Nucleus accumbens (tissue), 56 donors: Measurements from ENCODE around the gene MXRA7.
"Not testable (repeated sequence)": the region's sequence is repeated elsewhere in the genome, so short reads cannot be mapped to it uniquely, and the experiment has no call there.

Experiments used
- DNase-seq, 56 donors: peaks; one replicate each; lab custom pipeline; 2025; lab: John Stamatoyannopoulos, UW

The MXRA7 gene

GRCh38 chr17:76736349-76737081 is 25.8 kb upstream of the MXRA7 start:
- peak in 53 of 56 donors; percentile 17 to 81 (median 63) for DNase-seq

DNA sequence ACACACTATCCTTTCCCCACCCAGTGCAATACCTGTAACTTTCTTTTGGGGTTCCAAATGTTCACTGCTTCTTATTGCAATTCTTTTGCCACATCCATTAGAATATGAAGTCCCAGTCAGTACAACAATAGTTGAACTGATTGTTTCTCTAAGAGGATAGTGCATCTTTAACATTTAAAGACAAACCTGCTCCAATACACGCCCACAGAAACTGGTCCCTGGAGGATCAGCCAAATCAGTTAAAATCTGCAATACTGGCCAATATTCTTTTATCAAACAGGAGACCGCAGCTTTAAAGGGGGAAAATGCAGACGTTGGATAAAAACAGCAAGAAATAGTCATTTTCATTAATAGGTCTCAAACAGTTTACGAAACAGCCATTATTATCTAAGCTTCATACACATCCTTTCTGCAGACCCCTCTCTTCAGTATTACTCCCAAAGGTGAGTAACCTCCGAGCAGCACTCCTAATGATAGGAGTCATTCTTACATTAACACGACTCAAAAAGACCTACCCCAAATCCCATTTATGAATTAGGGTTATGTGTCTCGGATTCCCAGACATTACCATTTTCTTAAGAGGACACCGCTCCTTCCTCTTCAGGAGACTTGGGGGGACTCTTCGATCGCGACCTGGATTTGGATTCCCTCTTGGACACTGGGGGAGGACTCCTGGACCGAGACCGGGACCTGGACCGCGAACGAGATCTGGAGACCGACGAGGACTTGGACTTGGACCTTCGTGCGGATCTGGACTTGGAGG is 25.0 kb upstream of the MXRA7 start:
- DNase-seq: no peak

- no peak for DNase-seq
Measured at GRCh38 chr17:76735006-76735405, 24.2 kb upstream of the MXRA7 start.

GRCh38 chr17:76734080-76734840 is 23.5 kb upstream of the MXRA7 start:
- DNase-seq: no peak

DNA sequence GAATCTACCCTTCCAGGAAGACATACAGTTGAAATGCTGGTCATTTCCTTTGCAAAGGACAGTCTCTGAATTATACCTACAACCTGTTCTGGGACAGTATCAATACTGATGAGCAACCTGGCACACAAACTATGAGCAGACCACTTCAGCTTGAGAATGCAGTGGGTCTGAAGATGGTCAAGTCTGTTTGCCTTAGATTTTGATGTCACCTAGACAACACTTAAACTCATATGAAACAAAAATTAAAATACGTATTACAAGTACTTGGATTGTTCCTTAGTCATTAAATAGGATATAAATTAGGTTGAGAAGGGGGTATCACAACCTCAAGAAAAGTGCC is 22.8 kb upstream of the MXRA7 start:
- DNase-seq: no peak

- DNase-seq: no peak
Measured at GRCh38 chr17:76732734-76733617, 22.2 kb upstream of the MXRA7 start.

GRCh38 chr17:76731800-76732733 is 21.3 kb upstream of the MXRA7 start:
- not testable (repeated sequence) for DNase-seq

- DNase-seq: no peak
Measured at GRCh38 chr17:76727745-76728456, 17.1 kb upstream of the MXRA7 start.

GRCh38 chr17:76726776-76727718 is 16.3 kb upstream of the MXRA7 start, which contains the start of gene METTL23:
TSS of gene METTL23 (plus strand) at chr17:76726839. CDS start at chr17:76729711, 2,872 bp downstream.
- DNase-seq: peak in 35 of 56 donors; percentile 50 to 87 (median 74)

DNA sequence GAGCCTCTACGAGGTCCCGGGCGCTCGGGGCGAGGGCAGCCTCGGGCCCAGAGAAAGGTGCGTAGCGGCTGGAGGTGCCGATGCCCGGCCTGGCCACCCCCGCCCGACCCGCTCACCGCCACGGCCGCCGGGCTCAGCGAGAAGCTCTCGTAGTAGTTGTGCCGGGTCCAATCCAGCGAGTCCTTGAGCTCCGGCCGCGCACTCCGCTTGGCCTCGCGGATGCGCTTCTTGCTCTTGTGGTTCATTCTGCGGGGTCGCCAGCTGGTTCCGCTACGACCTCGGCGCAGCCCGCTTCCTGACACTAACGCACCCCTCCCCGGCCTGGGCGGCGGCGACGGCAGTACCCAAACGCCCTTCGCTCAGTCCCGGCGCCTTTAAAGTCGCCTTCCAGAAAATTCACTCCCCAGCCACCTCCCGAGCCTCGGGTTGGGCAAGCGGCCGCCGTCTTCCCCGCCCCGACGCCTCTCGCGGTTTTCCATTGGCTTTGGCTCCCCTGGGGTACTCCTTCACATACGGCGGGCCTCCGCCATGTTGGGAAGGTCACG is 15.5 kb upstream of the MXRA7 start, which contains the start of gene JMJD6:
Gene JMJD6 (minus strand): TSS at position 376 of the 545 bp plus-strand sequence. CDS start 131 bp downstream, at position 245.
- DNase-seq: peak; percentile 77 to 98 (median 95)

GRCh38 chr17:76725580-76726230 is 14.9 kb upstream of the MXRA7 start:
- peak in 35 of 56 donors; percentile 17 to 67 (median 54) for DNase-seq

DNA sequence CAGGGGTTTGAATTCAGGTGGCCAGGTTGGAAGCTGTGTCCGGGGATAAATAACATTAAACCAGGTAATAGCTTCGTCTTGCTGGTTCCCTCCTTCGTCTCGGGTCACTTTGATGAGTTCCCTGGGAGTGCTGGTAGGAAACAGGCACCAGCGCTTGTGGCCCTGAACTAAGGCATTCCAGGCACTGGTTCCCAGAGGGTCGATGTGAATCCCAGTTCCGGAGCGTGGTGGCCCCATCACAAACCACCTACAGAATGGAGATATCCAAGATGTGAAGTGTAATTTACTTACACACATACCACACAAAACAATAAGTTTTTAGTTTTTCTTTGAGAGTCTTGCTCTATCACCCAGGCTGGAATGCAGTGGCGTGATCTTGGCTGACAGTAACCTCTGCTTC is 13.0 kb upstream of the MXRA7 start:
- no peak for DNase-seq

- not testable (repeated sequence) for DNase-seq
Measured at GRCh38 chr17:76722977-76723376, 12.2 kb upstream of the MXRA7 start.

- no peak for DNase-seq
Measured at GRCh38 chr17:76722279-76722678, 11.5 kb upstream of the MXRA7 start.

DNA sequence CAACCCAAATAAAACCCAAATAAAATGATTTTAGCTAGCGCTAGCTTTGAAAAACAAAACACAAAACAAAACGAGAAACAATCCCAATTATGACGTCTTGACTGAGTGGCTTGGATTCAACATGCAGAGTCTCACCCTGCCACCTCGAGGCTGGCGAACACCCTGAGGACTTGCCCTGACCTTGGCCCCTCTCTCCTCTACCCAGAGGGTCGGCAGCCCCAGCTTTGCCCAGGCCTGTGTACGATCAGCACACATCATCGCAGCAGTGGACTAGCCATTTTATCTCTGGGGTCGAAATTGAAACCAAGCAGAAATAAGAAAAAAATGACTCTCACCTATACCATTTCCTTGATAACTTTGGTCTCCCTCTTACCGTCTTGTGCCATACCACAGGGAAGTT is 10.7 kb upstream of the MXRA7 start:
- DNase-seq: no peak

GRCh38 chr17:76720941-76721340 is 10.2 kb upstream of the MXRA7 start:
- no peak for DNase-seq
